Sigmoid colon (tissue), 7 donors: ENCODE data around the gene MR1. TPM values are rescaled to one million over a fixed set of nuclear protein-coding genes. Genes with fewer than 3 reads are reported as not detected.

Experiments used
- DNase-seq: peaks from one replicate; pipeline ENCODE4 v3.0.0-alpha.2; 2019
- H3K27ac ChIP-seq, 4 donors: fragments of 200-600 bp; sonication (generic); one replicate each; pipeline ENCODE4 v1.5.1; 2016 to 2019; ENCODE audit warnings: mild to moderate bottlenecking in 1 of 4
- H3K27me3 ChIP-seq, 3 donors: fragments of 200-600 bp; sonication (generic); one replicate each; pipeline ENCODE4 v1.5.1; 2019; ENCODE audit warnings: mild to moderate bottlenecking in 1 of 3
- H3K36me3 ChIP-seq, 4 donors: fragments of 200-600 bp; sonication (generic); one replicate each; pipeline ENCODE4 v1.5.1; 2016 to 2019
- H3K4me1 ChIP-seq, 4 donors: fragments of 200-600 bp; sonication (generic); one replicate each; pipeline ENCODE4 v1.5.1; 2017 to 2019
- H3K4me3 ChIP-seq, 4 donors: fragments of 200-600 bp; sonication (generic); one replicate each; pipeline ENCODE4 v1.5.1; 2017 to 2019; ENCODE audit warnings: mild to moderate bottlenecking in 2 of 4, moderate library complexity in 1 of 4
- H3K9me3 ChIP-seq, 4 donors: fragments of 200-600 bp in 3 of 4; sonication (generic) in 3 of 4; one replicate each; pipeline versions ENCODE4 v1.5.1 to v1.6.1; 2013 to 2019
- CTCF ChIP-seq, 4 experiments: fragments of 450-650 bp in 3 of 4; fragments of 200-600 bp in 1 of 4; IDR thresholded peaks; one replicate each; pipeline ENCODE4 v1.5.1; 2016 to 2019; ENCODE audit warnings: antibody characterized with exemption in 4 of 4, mild to moderate bottlenecking in 3 of 4, moderate library complexity in 2 of 4
- EP300 ChIP-seq, 4 donors: sonication (generic); formaldehyde crosslinking; IDR thresholded peaks; one replicate each; pipeline ENCODE4 v1.6.1; 2017; ENCODE audit warnings: antibody characterized with exemption in 4 of 4
- POLR2A ChIP-seq, 2 donors: fragments of 450-650 bp; IDR thresholded peaks; one replicate each; pipeline ENCODE4 v1.6.1; 2016; ENCODE audit warnings: antibody characterized with exemption in 2 of 2, mild to moderate bottlenecking in 2 of 2, moderate library complexity in 2 of 2
- POLR2AphosphoS5 ChIP-seq, 4 donors: sonication (generic); formaldehyde crosslinking; IDR thresholded peaks; one replicate each; pipeline ENCODE4 v1.6.1; 2017; ENCODE audit warnings: antibody characterized with exemption in 4 of 4
- WGBS, 2 donors: extraction: QIAGEN DNeasy Blood & Tissue Kit; methylation state at CpG; one replicate each; pipeline ENCODE4 v1.1.7; 2013; 5-methylcytosine and 5-hydroxymethylcytosine counted together
- intact Hi-C: fragments of 100-400 bp; cut with DNase I; formaldehyde crosslinking; loops from one replicate; pipeline ENCODE4 v1.15.1; 2023
- polyA plus RNA-seq, 3 donors: library from polyadenylated mRNA; stranded (reverse); fragments of 200-250 nt; gene quantifications; one replicate each; pipeline ENCODE4 v1.2.3, GENCODE V29; 2013
- total RNA-seq, 4 donors: library from RNA; depleted of rRNA; stranded (reverse); fragments of >200 nt; gene quantifications; one replicate each; pipeline ENCODE4 v1.1.0, GENCODE V29; 2016
- donor health status: healthy with polysubstance abuse.
- donor health status: Bipolar disorder and iron deficiency.
- donor health status: healthy.

The MR1 gene
- total and polyA plus RNA-seq, 7 donors: 1.8 to 12.2 (median 10.3) TPM

GRCh38 chr1:181064702-181065101, 30.9 kb downstream of the MR1 start:
- TF ChIP-seq EP300 (IDR thresholded peaks at IDR 0.05) (no peak), POLR2A (IDR thresholded peaks at IDR 0.05) (no peak), POLR2AphosphoS5 (IDR thresholded peaks at IDR 0.05) (no peak), CTCF (IDR thresholded peaks at IDR 0.05) (no peak)
- Histone ChIP-seq H3K36me3 (no peaks in the 10 kb centered on the region), H3K4me1 (peaks cover 0 to 10% (median 0%) of the 10 kb centered on the region in 4 donors), H3K9me3 (no peaks in the 10 kb centered on the region), H3K27ac (no peak overlapping the region), H3K27me3 (no peaks in the 10 kb centered on the region), H3K4me3 (no peak overlapping the region)
- DNase-seq: no peak
- 47 to 57% methylated on average over 1 of the region's 1 CpG for WGBS, 2 donors
- intact Hi-C loops: no loop called here

GRCh38 chr1:181073638-181074037, 39.9 kb downstream of the MR1 start:
- intact Hi-C loops: no loop called here
- Histone ChIP-seq H3K4me3 (no peak overlapping the region), H3K27ac (peak overlapping the region in 2 of 4 donors; percentile 45 to 50), H3K9me3 (no peaks in the 10 kb centered on the region), H3K27me3 (no peaks in the 10 kb centered on the region), H3K36me3 (no peaks in the 10 kb centered on the region), H3K4me1 (peaks cover 0 to 32% (median 14%) of the 10 kb centered on the region in 4 donors)
- WGBS, 2 donors: 75 to 79% methylated on average over 10 of the region's 10 CpGs
- no peak for DNase-seq
- TF ChIP-seq CTCF (IDR thresholded peaks at IDR 0.05): no peak
- no peak for TF ChIP-seq POLR2A (IDR thresholded peaks at IDR 0.05)
- TF ChIP-seq EP300 (IDR thresholded peaks at IDR 0.05): peak in 1 of 4 donors; percentile 40
- TF ChIP-seq POLR2AphosphoS5 (IDR thresholded peaks at IDR 0.05): peak in 3 of 4 donors; percentile 31 to 53 (median 36)

GRCh38 chr1:181075766-181076350, 42.1 kb downstream of the MR1 start:
- Histone ChIP-seq H3K4me1 (peaks cover 0 to 32% (median 14%) of the 10 kb centered on the region in 4 donors), H3K9me3 (no peaks in the 10 kb centered on the region), H3K27ac (no peak overlapping the region), H3K36me3 (no peaks in the 10 kb centered on the region), H3K27me3 (no peaks in the 10 kb centered on the region), H3K4me3 (no peak overlapping the region)
- 78 to 83% methylated on average over 5 of the region's 5 CpGs for WGBS, 2 donors
- intact Hi-C loops: no loop called here
- TF ChIP-seq EP300 (IDR thresholded peaks at IDR 0.05) (no peak), POLR2AphosphoS5 (IDR thresholded peaks at IDR 0.05) (no peak), POLR2A (IDR thresholded peaks at IDR 0.05) (no peak), CTCF (IDR thresholded peaks at IDR 0.05) (no peak)
- no peak for DNase-seq

GRCh38 chr1:181076852-181077251, 43.1 kb downstream of the MR1 start:
- H3K4me3 ChIP-seq: no peak overlapping the region
- intact Hi-C loops: no loop called here
- peaks cover 0 to 32% (median 14%) of the 10 kb centered on the region in 4 donors for H3K4me1 ChIP-seq
- no peak overlapping the region for H3K27ac ChIP-seq
- no peaks in the 10 kb centered on the region for H3K9me3 ChIP-seq
- H3K36me3 ChIP-seq: no peaks in the 10 kb centered on the region
- DNase-seq: no peak
- WGBS, 2 donors: 72 to 86% methylated on average over 3 of the region's 3 CpGs
- TF ChIP-seq POLR2AphosphoS5 (IDR thresholded peaks at IDR 0.05) (no peak), CTCF (IDR thresholded peaks at IDR 0.05) (no peak), POLR2A (IDR thresholded peaks at IDR 0.05) (no peak), EP300 (IDR thresholded peaks at IDR 0.05) (no peak)
- no peaks in the 10 kb centered on the region for H3K27me3 ChIP-seq
